KMS-11 (cell line): ENCODE measurements around the gene LASP1NB.

Source experiments
- H2AFZ ChIP-seq: fragments of 200-600 bp; sonication (generic); 2 replicates; pipeline ENCODE4 v1.6.1; 2016; ENCODE audit warnings: antibody characterized with exemption, mixed run types, low read depth
- H3K27ac ChIP-seq: fragments of 200-600 bp; sonication (generic); 2 replicates; pipeline ENCODE4 v1.6.1; 2016; ENCODE audit warnings: mild to moderate bottlenecking, mixed run types
- H3K27me3 ChIP-seq: fragments of 200-600 bp; sonication (generic); 2 replicates; pipeline ENCODE4 v1.6.1; 2017; ENCODE audit warnings: mild to moderate bottlenecking, low read depth, mixed run types, moderate library complexity; ENCODE audit not compliant: insufficient read depth
- H3K36me3 ChIP-seq: fragments of 200-600 bp; sonication (generic); 2 replicates; pipeline ENCODE4 v1.6.1; 2017; ENCODE audit warnings: mild to moderate bottlenecking, mixed run types; ENCODE audit not compliant: insufficient read depth
- H3K4me1 ChIP-seq: fragments of 200-600 bp; sonication (generic); 2 replicates; pipeline ENCODE4 v1.6.1; 2016; ENCODE audit warnings: mild to moderate bottlenecking, low read depth, mixed run types; ENCODE audit not compliant: poor library complexity, severe bottlenecking
- H3K4me2 ChIP-seq: fragments of 200-600 bp; sonication (generic); 2 replicates; pipeline ENCODE4 v1.7.0; 2016; ENCODE audit warnings: mild to moderate bottlenecking, mixed run types
- H3K4me3 ChIP-seq: fragments of 200-600 bp; sonication (generic); IDR thresholded peaks from 2 replicates; pipeline ENCODE4 v1.6.1; 2017; ENCODE audit warnings: low read depth, low read length, mixed read lengths; ENCODE audit not compliant: insufficient read depth
- H3K79me2 ChIP-seq: fragments of 200-600 bp; sonication (generic); 2 replicates; pipeline ENCODE4 v1.6.1; 2016; ENCODE audit warnings: low read depth, mixed run types; ENCODE audit not compliant: insufficient read depth
- H3K9ac ChIP-seq: fragments of 200-600 bp; sonication (generic); 2 replicates; pipeline ENCODE4 v1.6.1; 2016; ENCODE audit warnings: mild to moderate bottlenecking, mixed run types
- H4K20me1 ChIP-seq: fragments of 200-600 bp; sonication (generic); 2 replicates; pipeline ENCODE4 v1.6.1; 2016; ENCODE audit warnings: mild to moderate bottlenecking, mixed run types; ENCODE audit not compliant: insufficient read depth
- TF ChIP-seq, protein P1 (sequence below): fragments of 200-600 bp; sonication (generic); conservative IDR thresholded peaks from 2 replicates; pipeline ENCODE4 v1.6.1; 2017; ENCODE audit warnings: low read depth, mild to moderate bottlenecking, antibody characterized with exemption, low read length, moderate library complexity, mixed read lengths

Gene LASP1NB

DNA sequence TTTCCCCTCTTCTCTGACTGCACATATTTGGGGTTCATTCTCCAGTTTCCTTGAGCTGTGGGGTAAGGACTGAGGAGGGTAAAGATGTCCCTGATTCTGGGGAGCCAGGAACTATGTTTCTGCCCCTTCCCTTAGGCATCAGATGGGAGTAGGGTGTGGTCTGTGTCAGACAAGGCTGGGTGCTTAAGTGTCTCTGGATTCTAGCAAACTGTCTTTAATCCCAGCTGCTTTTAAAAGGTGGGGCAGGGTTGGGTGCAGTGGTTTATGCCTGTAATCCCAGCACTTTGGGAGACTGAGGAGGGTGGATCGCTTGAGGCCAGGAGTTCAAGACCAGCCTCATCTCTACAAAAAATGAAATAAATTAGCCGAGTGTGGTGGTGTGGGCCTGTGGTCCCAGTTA is 42.5 kb upstream of the LASP1NB start:
- no peak overlapping the region for H2AFZ ChIP-seq
- H3K79me2 ChIP-seq: peaks cover 25% of the 10 kb centered on the region
- H3K4me1 ChIP-seq: peaks cover 42% of the 10 kb centered on the region
- TF ChIP-seq, protein P1, sequence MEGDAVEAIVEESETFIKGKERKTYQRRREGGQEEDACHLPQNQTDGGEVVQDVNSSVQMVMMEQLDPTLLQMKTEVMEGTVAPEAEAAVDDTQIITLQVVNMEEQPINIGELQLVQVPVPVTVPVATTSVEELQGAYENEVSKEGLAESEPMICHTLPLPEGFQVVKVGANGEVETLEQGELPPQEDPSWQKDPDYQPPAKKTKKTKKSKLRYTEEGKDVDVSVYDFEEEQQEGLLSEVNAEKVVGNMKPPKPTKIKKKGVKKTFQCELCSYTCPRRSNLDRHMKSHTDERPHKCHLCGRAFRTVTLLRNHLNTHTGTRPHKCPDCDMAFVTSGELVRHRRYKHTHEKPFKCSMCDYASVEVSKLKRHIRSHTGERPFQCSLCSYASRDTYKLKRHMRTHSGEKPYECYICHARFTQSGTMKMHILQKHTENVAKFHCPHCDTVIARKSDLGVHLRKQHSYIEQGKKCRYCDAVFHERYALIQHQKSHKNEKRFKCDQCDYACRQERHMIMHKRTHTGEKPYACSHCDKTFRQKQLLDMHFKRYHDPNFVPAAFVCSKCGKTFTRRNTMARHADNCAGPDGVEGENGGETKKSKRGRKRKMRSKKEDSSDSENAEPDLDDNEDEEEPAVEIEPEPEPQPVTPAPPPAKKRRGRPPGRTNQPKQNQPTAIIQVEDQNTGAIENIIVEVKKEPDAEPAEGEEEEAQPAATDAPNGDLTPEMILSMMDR: no peak
- H3K4me2 ChIP-seq: no peak overlapping the region
- no peak overlapping the region for H3K9ac ChIP-seq
- H3K27me3 ChIP-seq: no peaks in the 10 kb centered on the region
- H3K36me3 ChIP-seq: no peaks in the 10 kb centered on the region
- H3K27ac ChIP-seq: no peak overlapping the region
- H4K20me1 ChIP-seq: no peaks in the 10 kb centered on the region
- H3K4me3 ChIP-seq: no peak overlapping the region

DNA sequence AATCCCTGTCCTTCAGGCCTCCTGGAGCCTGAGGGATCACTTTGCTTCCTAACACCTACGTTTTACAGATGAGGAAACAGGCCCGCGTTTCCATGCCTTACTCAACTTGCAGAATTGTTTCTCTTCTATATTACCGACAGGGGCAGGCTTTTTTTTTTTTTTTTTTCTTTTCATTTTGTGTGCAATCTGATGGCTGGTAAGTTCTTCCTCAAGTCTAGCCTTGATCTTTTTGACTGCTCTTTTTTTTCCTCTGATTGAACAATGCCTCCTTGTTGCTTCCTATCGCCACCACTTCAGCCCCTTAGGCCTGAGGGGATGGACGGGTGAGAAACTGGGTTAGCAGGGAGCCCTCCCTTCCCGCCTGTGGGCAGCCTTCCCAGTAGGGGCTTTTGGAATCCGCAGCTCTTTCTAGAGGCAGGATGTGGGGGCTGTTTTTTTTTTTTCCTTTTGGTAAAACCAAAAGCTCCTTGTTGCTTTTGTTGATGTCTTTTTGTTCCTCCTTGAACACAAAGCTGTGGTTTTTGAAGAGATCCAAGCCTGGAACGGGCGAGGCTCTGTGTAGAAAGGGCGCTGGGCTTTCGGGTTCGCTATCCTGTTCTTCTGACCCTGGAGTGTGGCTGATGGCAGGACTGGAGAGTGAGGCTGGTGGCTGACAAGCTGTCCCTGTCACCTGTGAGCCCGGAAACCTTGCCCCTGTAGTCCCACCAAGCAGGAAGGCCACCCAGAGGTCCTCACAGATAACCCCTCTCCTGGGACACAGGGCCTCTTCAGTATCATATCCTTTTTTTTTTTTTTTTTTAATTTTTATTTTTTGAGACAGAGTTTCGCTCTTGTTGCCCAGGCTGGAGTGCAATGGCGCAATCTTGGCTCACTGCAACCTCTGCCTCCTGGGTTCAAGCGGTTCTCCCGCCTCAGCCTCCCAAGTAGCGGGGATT is 41.6 kb upstream of the LASP1NB start:
- Histone ChIP-seq H3K27ac (no peak overlapping the region), H3K79me2 (peaks cover 18% of the 10 kb centered on the region), H3K4me3 (no peak overlapping the region), H3K4me2 (no peak overlapping the region), H3K4me1 (peaks cover 32% of the 10 kb centered on the region), H3K27me3 (no peaks in the 10 kb centered on the region), H4K20me1 (no peaks in the 10 kb centered on the region), H3K36me3 (no peaks in the 10 kb centered on the region), H3K9ac (no peak overlapping the region), H2AFZ (no peak overlapping the region)
- TF ChIP-seq, protein P1: no peak

DNA sequence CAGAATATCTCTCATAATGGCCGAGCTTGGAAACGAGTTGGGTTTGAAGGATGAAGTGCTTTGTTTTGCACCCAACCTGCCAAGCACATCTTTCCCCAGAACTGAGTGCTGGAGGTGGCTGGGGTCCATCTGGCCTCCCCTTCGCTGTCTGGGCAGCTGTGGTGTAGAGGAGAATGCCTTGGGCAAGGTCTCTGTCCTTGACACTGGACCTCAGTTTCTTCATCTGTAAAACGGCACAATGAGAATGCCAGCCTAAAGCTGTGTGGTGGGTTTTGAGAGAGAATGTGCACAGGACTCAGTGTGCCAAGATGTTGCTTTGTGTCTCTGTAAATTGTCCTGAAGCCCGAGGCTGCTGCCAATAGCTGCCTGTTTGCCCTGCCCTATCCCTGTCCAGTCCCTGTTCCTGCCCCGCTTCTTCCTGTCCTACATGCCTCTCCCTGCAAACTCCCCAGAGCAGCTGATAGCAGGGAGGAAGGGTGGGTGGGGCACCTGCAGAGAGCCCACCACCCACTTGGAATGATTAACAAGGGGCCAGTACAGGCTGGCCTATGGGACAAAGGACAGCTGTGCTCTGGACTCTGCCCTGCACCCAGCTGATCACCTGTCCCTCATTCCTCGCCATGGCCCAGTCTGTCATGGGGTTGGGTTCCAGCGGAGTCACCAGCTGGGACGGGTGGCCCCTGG is 40.2 kb upstream of the LASP1NB start:
- Histone ChIP-seq H3K36me3 (no peaks in the 10 kb centered on the region), H3K27me3 (no peaks in the 10 kb centered on the region), H2AFZ (no peak overlapping the region), H3K4me1 (peaks cover 19% of the 10 kb centered on the region), H3K4me3 (no peak overlapping the region), H3K27ac (no peak overlapping the region), H3K4me2 (no peak overlapping the region), H4K20me1 (no peaks in the 10 kb centered on the region), H3K79me2 (peaks cover 15% of the 10 kb centered on the region), H3K9ac (no peak overlapping the region)
- TF ChIP-seq, protein P1: no peak

DNA sequence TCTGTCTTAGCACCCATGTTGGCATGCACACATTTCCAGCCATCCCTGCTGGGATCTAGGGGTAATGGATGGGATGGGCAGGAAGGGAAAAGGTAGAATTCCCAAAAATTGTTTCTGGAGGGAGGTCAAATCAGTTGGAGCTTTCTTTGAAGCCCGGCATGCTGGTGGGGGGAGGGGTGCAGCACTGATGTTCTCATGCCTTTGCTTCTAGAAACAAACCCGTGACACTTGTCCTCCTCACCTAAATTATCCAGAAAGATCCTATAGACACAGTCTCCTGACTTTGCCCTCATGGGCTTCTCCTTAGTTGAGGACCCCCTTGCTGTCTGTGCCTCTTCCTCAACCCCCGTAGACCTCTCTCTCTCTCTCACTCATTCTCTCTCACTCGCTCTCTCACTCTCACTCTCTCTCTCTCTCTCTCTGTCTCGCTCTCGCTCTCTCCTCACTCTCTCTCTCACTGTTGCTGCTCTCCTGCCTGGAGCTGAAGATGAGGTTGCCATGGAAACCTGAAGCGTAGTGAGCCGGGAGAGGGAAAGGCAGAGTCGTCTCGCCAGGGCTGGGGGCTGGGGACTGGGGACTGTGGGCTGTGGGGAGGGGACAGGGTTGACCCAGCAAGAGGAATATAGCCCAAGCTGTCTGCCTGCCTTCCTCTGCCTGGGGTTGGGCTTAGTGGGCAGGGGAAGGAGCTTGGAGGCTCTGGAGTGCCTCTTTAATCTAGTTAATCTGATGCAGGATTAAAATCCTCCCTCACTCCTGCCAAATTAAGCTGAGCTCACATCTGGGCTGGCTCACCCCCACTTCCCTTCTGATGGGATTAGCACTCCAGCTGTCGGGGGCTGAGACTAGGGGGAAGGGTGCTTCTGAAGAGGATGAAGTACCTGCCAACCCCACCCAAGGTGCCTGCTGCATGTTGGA is 39.4 kb upstream of the LASP1NB start:
- Histone ChIP-seq H3K9ac (no peak overlapping the region), H3K79me2 (peaks cover 7% of the 10 kb centered on the region), H3K27me3 (no peaks in the 10 kb centered on the region), H4K20me1 (no peaks in the 10 kb centered on the region), H3K36me3 (no peaks in the 10 kb centered on the region), H3K27ac (no peak overlapping the region), H2AFZ (no peak overlapping the region), H3K4me3 (no peak overlapping the region), H3K4me2 (no peak overlapping the region), H3K4me1 (peaks cover 11% of the 10 kb centered on the region)
- TF ChIP-seq, protein P1: no peak
